IPS DF 6.9 (cell line): ENCODE results near the gene COL4A4.
"Not testable (repeated sequence)": the region's sequence is repeated elsewhere in the genome, so short reads cannot be mapped to it uniquely, and the experiment has no call there.

Source experiments
- DNase-seq: peaks from one replicate; pipeline ENCODE4 v3.0.0-alpha.2; 2013; ENCODE audit warnings: low read depth, low spot score
- H3K27ac ChIP-seq: one replicate; pipeline ENCODE4 v1.5.1; 2013; ENCODE audit warnings: low read length, control low read depth
- H3K27me3 ChIP-seq: 2 replicates; pipeline ENCODE4 v1.6.1; 2013; ENCODE audit warnings: mild to moderate bottlenecking, low read length; ENCODE audit not compliant: control insufficient read depth, insufficient read depth
- H3K36me3 ChIP-seq: 2 replicates; pipeline ENCODE4 v1.6.1; 2013; ENCODE audit warnings: low read length; ENCODE audit not compliant: control insufficient read depth, insufficient read depth
- H3K4me1 ChIP-seq: 2 replicates; pipeline ENCODE4 v1.6.1; 2013; ENCODE audit warnings: low read length; ENCODE audit not compliant: control insufficient read depth, insufficient read depth
- H3K4me3 ChIP-seq: 2 replicates; pipeline ENCODE4 v1.5.1; 2013; ENCODE audit warnings: mild to moderate bottlenecking, low read length
- H3K9me3 ChIP-seq: 2 replicates; pipeline ENCODE4 v1.6.1; 2013; ENCODE audit warnings: low read length, inconsistent platforms; ENCODE audit not compliant: control insufficient read depth, insufficient read depth
- WGBS: extraction: QIAGEN DNeasy Blood & Tissue Kit; methylation state at CpG from one replicate; pipeline ENCODE4 v1.1.7; 2013; ENCODE audit warnings: mixed read lengths, missing lambda C conversion rate; ENCODE audit not compliant: insufficient read length, insufficient coverage; 5-methylcytosine and 5-hydroxymethylcytosine counted together

COL4A4 gene

GRCh38 chr2:227079726-227080125 is 84.3 kb downstream of the COL4A4 start:
- no CpG with 5 or more reads among the region's 6 CpGs for WGBS
- DNase-seq: no peak
- no peaks in the 10 kb centered on the region for H3K9me3 ChIP-seq
- no peak overlapping the region for H3K27ac ChIP-seq
- no peak overlapping the region for H3K4me3 ChIP-seq
- H3K36me3 ChIP-seq: no peaks in the 10 kb centered on the region
- no peaks in the 10 kb centered on the region for H3K27me3 ChIP-seq
- no peaks in the 10 kb centered on the region for H3K4me1 ChIP-seq

GRCh38 chr2:227065065-227065464 is 98.9 kb downstream of the COL4A4 start:
- H3K36me3 ChIP-seq, H3K27me3 ChIP-seq, H3K27ac ChIP-seq, DNase-seq, H3K9me3 ChIP-seq, H3K4me1 ChIP-seq: not testable (repeated sequence)
- peak overlapping the region; percentile 32; the same call in 1 of the 2 replicates for H3K4me3 ChIP-seq
- no CpG with 5 or more reads among the region's 14 CpGs for WGBS

GRCh38 chr2:227058888-227059399 is 105.1 kb downstream of the COL4A4 start:
- Histone ChIP-seq H3K4me1 (no peaks in the 10 kb centered on the region), H3K36me3 (no peaks in the 10 kb centered on the region), H3K9me3 (no peaks in the 10 kb centered on the region), H3K4me3 (no peak overlapping the region), H3K27ac (no peak overlapping the region), H3K27me3 (no peaks in the 10 kb centered on the region)
- no peak for DNase-seq
- no CpG with 5 or more reads among the region's 5 CpGs for WGBS

GRCh38 chr2:227057743-227058447 is 106.1 kb downstream of the COL4A4 start:
- no peak for DNase-seq
- H3K9me3 ChIP-seq: no peaks in the 10 kb centered on the region
- H3K4me3 ChIP-seq: no peak overlapping the region
- no peaks in the 10 kb centered on the region for H3K36me3 ChIP-seq
- WGBS: no CpG with 5 or more reads among the region's 3 CpGs
- H3K27me3 ChIP-seq: no peaks in the 10 kb centered on the region
- no peak overlapping the region for H3K27ac ChIP-seq
- H3K4me1 ChIP-seq: no peaks in the 10 kb centered on the region

- H3K27me3 ChIP-seq: no peaks in the 10 kb centered on the region
- no peaks in the 10 kb centered on the region for H3K36me3 ChIP-seq
- no peak for DNase-seq
- no peaks in the 10 kb centered on the region for H3K4me1 ChIP-seq
- no CpG with 5 or more reads among the region's 1 CpG for WGBS
- H3K4me3 ChIP-seq: no peak overlapping the region
- no peak overlapping the region for H3K27ac ChIP-seq
- H3K9me3 ChIP-seq: no peaks in the 10 kb centered on the region
Observed at GRCh38 chr2:227057060-227057459, 106.9 kb downstream of the COL4A4 start.

- H3K27me3 ChIP-seq: no peaks in the 10 kb centered on the region
- no peaks in the 10 kb centered on the region for H3K4me1 ChIP-seq
- no peak for DNase-seq
- WGBS: no CpG with 5 or more reads among the region's 1 CpG
- no peaks in the 10 kb centered on the region for H3K9me3 ChIP-seq
- no peaks in the 10 kb centered on the region for H3K36me3 ChIP-seq
- no peak overlapping the region for H3K27ac ChIP-seq
- H3K4me3 ChIP-seq: no peak overlapping the region
Observed at GRCh38 chr2:227054006-227054405, 110.0 kb downstream of the COL4A4 start.

GRCh38 chr2:227052879-227053278 is 111.1 kb downstream of the COL4A4 start:
- no peaks in the 10 kb centered on the region for H3K9me3 ChIP-seq
- no peak for DNase-seq
- no CpG with 5 or more reads among the region's 6 CpGs for WGBS

GRCh38 chr2:227043981-227044380 is 120.0 kb downstream of the COL4A4 start:
- WGBS: no CpG with 5 or more reads among the region's 3 CpGs

More at GRCh38 chr2:227052879-227053278, 111.1 kb downstream of the COL4A4 start:
- H3K27me3 ChIP-seq: no peaks in the 10 kb centered on the region
- no peaks in the 10 kb centered on the region for H3K36me3 ChIP-seq
- no peaks in the 10 kb centered on the region for H3K4me1 ChIP-seq
- no peak overlapping the region for H3K27ac ChIP-seq
- H3K4me3 ChIP-seq: no peak overlapping the region

GRCh38 chr2:227038550-227039189 is 125.3 kb downstream of the COL4A4 start:
- H3K27me3 ChIP-seq: no peaks in the 10 kb centered on the region
- no peak for DNase-seq
- H3K4me3 ChIP-seq: no peak overlapping the region
- WGBS: 100% methylated on average over 1 of the region's 1 CpG
- H3K36me3 ChIP-seq: no peaks in the 10 kb centered on the region; the same call in 1 of the 2 replicates
- H3K4me1 ChIP-seq: no peaks in the 10 kb centered on the region
- H3K27ac ChIP-seq: no peak overlapping the region
- H3K9me3 ChIP-seq: no peaks in the 10 kb centered on the region

More at GRCh38 chr2:227043981-227044380, 120.0 kb downstream of the COL4A4 start:
- H3K4me1 ChIP-seq: no peaks in the 10 kb centered on the region
- no peak overlapping the region for H3K27ac ChIP-seq
- H3K4me3 ChIP-seq: no peak overlapping the region
- H3K36me3 ChIP-seq: no peaks in the 10 kb centered on the region; the same call in 1 of the 2 replicates
- DNase-seq: no peak
- no peaks in the 10 kb centered on the region for H3K27me3 ChIP-seq
- H3K9me3 ChIP-seq: no peaks in the 10 kb centered on the region

- DNase-seq: no peak
- Histone ChIP-seq H3K4me3 (no peak overlapping the region), H3K36me3 (no peaks in the 10 kb centered on the region), H3K4me1 (no peaks in the 10 kb centered on the region), H3K27ac (no peak overlapping the region), H3K9me3 (no peaks in the 10 kb centered on the region), H3K27me3 (no peaks in the 10 kb centered on the region)
- no CpG with 5 or more reads among the region's 3 CpGs for WGBS
Observed at GRCh38 chr2:227036527-227036926, 127.5 kb downstream of the COL4A4 start.
